ENCODE results near the gene GPR148. TPM values are rescaled to one million over a fixed set of nuclear protein-coding genes. Genes with fewer than 3 reads are reported as not detected.

GPR148 gene
- total RNA-seq, 1 donor: not detected

- H3K4me3 ChIP-seq (ENCODE audit: low read depth, low read length): no peak overlapping the region
- no peak for TF ChIP-seq CTCF (IDR thresholded peaks at IDR 0.05; ENCODE audit: insufficient read depth, low read depth, low read length)
- DNase-seq (ENCODE audit: low read depth): no peak
Observed at GRCh38 chr2:130762031-130762909, 33.4 kb downstream of the GPR148 start.

DNA sequence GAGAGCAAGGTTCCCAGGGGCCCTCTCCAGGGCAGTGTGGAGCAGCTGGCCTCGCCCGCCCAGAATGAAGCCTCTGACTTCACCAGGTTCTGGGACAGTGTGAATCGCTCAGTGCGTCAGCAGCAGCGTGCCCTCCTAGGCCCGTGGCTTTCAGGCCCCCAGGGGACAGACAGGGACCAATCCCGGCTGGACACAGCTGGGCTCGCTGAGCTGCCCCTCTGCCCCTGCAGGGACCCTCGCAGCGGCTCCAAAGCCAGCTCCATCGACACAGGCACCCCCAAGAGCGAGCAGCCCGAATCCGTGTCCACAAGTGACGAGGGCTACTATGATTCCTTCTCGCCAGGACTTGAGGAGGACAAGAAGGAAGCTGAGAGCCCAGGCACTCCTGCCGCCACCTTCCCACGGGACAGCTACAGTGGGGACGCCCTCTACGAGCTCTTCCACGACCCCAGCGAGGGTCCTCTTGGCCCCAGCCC is 34.1 kb downstream of the GPR148 start:
- DNase-seq (ENCODE audit: low read depth): no peak
- H3K4me3 ChIP-seq (ENCODE audit: low read depth, low read length): no peak overlapping the region
- no peak for TF ChIP-seq CTCF (IDR thresholded peaks at IDR 0.05; ENCODE audit: insufficient read depth, low read depth, low read length)

- no peak for DNase-seq (ENCODE audit: low read depth)
- TF ChIP-seq CTCF (IDR thresholded peaks at IDR 0.05; ENCODE audit: insufficient read depth, low read depth, low read length): no peak
- H3K4me3 ChIP-seq (ENCODE audit: low read depth, low read length): no peak overlapping the region
Observed at GRCh38 chr2:130763405-130763804, 34.5 kb downstream of the GPR148 start.

DNA sequence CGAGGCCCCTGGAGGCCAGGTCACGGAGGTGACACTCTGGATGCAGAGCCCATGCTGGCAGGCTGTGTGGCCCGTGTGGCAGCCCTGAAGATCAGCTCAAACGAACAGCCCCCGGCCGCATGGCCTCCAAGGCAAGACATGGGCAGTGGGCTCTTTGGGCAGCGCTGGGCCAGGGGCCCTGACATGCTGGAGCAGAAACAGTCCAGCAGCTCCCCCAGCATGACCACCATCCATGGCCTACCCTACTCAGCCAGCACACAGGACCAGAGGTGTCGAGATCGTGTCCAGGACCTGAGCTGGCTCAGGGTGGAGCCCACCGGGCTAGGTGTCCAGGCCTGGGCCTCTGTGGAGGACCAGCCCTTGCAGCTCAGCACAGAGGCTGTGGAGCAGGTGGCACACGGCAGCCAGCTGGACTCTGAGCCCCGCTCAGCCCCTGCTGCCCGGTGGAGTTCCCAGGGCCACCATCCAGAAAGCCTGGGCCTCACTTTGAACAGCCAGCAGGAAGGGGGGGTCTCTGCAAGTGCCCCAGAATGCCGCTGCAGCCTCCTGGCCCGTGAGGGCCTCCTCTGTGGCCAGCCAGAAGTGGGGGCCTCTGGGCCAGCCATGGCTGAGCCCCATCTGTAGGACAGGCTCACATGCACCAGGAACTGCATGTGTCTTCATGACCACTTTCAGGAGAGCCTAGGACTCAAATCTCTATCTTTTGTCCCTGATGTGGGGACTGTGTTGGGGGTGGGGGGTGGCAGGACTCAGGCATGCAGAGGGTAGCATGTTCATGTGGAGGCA is 35.4 kb downstream of the GPR148 start:
- no peak overlapping the region for H3K4me3 ChIP-seq (ENCODE audit: low read depth, low read length)
- TF ChIP-seq CTCF (IDR thresholded peaks at IDR 0.05; ENCODE audit: insufficient read depth, low read depth, low read length): no peak
- DNase-seq (ENCODE audit: low read depth): no peak

GRCh38 chr2:130764821-130765115 is 35.9 kb downstream of the GPR148 start:
- DNase-seq (ENCODE audit: low read depth): no peak

GRCh38 chr2:130765464-130765863 is 36.6 kb downstream of the GPR148 start:
- no peak for DNase-seq (ENCODE audit: low read depth)
- TF ChIP-seq CTCF (IDR thresholded peaks at IDR 0.05; ENCODE audit: insufficient read depth, low read depth, low read length): no peak
- H3K4me3 ChIP-seq (ENCODE audit: low read depth, low read length): no peak overlapping the region

More at GRCh38 chr2:130764821-130765115, 35.9 kb downstream of the GPR148 start:
- no peak for TF ChIP-seq CTCF (IDR thresholded peaks at IDR 0.05; ENCODE audit: insufficient read depth, low read depth, low read length)
- no peak overlapping the region for H3K4me3 ChIP-seq (ENCODE audit: low read depth, low read length)

All from fibroblast of villous mesenchyme (primary cell).